GM19467 (cell line): Measurements from ENCODE around the gene DNAH2.
"Not testable (repeated sequence)": the region's sequence is repeated elsewhere in the genome, so short reads cannot be mapped to it uniquely, and the experiment has no call there.

Source experiments
- ATAC-seq: cut with Tn5 transposase; IDR thresholded peaks from one replicate; pipeline ENCODE4 v1.9.1; 2021; ENCODE audit warnings: mild to moderate bottlenecking, moderate library complexity; ENCODE audit not compliant: unreplicated experiment

DNAH2 gene

DNA sequence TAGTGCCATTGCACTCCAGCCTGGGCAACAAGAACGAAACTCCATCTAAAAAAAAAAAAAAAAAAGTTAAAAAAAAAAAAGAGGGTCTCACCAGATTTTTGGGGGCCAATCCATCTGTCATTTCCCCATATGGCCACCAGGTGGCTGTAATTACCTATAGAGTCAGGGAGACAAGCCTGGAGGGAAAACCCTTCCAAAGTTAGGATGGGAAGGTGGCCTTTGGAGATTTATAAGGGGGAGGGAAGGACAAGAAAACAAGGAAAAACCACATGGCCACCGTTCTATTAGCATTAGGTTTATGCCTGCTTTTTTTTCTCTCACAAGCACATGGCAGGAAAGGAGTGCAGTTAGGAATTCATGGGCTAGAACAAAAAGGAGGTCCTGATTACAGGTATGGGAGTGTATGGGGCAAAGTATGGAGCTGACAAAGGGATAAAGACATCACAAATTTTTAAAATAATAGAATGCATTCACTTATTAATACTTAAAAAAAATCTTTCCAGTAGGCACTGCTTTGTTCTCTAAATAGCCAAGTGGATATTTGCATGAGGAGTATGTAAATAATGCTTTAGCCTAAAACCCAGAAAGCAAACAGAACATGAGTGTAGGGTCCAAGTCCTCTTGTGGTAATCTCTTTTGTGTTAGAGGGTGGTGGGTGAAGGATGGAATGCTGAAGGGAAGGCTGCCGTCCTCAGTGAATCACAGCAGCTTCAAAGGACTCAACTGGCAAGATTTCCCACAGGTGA lies 145.3 kb downstream of the DNAH2 start:
- no peak for ATAC-seq

DNA sequence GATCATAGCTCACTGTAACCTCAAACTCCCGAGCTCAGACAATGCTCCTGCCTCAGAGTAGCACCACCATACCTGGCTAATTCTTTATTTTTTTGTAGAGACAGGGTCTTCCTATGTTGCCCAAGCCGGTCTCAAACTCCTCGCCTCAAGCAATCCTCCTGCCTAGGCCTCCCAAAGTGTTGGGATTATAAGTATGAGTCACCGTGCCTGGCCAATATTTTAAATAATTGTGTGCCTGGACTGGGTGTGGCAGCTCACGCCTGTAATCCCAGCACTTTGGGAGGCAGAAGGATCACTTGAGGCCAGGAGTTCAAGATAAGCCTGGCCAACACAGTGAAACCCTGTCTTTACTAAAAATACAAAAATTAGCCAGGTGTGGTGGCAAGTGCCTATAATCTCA lies 146.8 kb downstream of the DNAH2 start:
- ATAC-seq = not testable (repeated sequence)

DNA sequence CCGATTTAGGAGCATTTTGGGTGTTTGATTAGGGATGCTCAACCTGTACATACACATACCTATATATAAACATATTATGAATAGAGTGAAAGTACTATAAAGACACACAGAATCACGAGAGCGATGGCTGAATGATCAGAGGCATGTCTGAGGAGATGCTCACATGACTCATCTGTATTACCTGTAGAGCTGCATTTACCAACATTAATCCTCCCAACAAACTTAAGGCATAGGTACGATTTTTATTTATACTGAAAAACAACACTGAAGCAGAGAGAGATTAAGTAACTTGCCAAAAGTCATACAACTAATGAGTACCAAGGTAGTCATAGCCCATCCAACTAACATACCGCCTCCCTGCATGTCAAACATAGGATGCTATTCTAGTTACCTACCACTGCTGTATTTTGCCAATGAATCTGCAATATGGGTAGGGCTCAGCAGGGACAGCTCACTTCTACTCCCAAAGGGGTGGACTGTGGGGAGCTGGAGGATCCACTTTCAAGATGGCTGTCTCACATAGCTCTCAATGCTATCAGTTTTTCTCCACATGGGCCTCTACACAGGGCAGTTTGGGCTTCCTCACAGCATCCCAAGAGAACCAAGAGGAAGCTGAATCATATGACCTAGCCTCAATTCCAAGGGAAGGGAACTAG lies 147.6 kb downstream of the DNAH2 start:
- ATAC-seq = no peak

DNA sequence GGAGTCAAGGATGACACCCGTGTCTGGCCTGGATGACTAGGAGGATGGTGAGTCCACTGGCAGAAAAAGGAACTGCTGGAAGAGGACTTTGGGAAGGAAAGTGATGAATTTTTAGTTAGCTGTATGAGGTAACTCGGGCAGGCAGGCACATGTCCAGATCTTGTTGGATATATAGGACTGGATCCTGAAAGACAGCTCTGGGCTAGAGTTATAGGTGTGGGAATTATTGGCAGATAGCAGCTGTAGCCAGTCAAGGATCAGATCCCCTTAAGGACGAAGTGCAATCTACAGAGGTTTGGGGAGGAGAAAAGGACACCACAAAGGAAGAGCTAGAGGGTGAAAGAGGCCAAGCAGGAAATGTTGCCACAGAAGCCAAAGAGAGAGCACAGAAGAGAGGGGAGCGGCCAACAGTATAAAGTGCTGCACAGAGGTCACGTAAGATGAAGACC lies 150.4 kb downstream of the DNAH2 start:
- no peak for ATAC-seq

DNA sequence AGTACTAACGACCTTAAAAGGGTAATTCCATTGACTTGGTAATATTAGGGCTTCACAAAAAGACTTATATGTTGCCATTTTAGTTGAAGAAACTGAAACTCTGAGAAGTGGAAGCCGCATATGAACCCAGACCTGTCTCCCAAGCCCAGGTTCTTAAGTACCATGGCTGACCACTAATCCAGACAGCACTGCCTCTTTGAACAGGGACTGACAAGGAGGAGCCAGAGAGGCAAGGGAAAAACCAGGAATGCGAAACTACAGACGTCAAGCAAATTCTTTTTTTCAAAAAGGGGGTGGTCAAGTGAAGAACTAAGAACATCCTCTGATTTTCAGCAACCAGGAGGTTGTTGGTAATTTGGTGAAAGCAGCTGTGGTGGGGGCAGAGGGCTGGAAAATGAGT lies 155.5 kb downstream of the DNAH2 start:
- no peak for ATAC-seq

DNA sequence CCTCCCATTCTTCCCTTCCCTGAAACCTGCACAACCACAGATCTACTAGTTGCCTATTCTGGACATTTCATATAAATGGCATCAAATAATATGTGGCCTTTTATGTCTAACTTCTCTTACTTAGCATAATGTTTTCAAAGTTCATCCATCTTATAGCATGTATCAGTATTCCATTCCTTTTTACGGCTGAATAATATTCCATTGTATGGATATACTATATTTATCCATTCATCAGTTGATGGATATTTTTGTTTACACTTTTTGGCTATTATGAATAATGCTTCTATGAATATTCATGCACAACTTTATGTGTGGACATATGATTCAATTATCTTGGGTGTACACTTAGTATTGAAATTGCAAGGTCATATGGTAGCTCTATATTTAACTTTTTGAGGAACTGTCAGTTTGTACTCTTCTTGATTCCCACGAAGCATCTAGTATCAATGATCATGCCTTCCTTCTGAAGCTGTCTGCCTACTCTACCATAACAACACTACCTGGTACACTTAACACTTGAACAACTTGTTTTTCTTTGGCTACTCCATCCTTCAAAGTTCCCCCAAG lies 158.3 kb downstream of the DNAH2 start:
- ATAC-seq = no peak

DNA sequence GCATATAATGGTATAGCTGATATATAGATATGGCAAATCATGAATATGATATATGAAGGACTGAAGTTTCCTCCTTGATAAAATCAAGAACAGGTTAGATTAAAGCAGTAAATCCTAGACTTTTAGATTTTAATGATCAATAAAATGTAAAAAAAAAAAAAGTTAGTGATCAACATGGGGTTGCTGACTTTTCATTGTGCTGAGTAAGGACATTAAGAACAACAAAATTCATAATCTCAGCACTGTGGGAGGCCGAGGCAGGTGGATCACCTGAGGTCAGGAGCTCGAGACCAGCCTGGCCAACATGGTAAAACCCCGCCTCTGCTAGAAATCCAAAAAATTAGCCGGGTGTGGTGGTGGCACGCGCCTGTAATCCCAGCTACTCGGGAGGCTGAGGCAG lies 160.7 kb downstream of the DNAH2 start:
- ATAC-seq = no peak

DNA sequence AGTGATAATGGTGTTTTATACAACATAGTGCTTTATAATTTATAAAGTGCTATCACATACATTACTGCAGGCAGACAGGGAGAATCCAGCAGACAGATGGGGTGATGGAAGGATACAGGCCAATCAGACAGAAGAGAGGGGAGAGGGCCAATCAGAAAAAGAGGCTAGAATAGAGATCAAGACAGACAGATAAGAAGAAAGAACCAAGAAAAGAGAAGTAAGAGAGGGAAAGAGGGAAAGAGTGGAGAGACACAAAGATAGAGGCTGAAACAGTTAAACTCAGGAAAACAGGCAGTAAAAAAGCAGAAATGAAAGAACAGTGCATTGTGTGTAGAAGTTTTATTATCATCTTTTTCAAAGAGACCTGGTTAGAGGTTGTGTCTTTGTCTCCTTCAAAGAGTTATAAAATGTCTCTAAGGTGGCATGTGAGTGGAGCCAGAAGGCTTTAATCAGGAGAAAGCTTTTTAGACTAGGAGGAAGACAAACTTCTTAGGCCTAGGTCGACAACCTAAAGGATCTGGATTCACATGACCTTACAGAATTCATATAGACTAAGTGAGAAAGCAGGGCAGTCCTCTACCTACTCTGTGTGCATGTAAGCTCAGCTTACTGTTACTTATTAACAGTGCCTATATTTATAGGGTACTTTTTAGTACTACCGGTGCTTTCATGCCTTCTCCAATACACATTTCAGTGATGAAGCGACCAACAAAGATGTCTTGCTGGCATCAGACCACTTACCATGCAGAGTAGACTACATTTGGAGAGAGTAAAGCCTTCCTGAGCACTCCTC lies 162.7 kb downstream of the DNAH2 start:
- ATAC-seq = no peak

DNA sequence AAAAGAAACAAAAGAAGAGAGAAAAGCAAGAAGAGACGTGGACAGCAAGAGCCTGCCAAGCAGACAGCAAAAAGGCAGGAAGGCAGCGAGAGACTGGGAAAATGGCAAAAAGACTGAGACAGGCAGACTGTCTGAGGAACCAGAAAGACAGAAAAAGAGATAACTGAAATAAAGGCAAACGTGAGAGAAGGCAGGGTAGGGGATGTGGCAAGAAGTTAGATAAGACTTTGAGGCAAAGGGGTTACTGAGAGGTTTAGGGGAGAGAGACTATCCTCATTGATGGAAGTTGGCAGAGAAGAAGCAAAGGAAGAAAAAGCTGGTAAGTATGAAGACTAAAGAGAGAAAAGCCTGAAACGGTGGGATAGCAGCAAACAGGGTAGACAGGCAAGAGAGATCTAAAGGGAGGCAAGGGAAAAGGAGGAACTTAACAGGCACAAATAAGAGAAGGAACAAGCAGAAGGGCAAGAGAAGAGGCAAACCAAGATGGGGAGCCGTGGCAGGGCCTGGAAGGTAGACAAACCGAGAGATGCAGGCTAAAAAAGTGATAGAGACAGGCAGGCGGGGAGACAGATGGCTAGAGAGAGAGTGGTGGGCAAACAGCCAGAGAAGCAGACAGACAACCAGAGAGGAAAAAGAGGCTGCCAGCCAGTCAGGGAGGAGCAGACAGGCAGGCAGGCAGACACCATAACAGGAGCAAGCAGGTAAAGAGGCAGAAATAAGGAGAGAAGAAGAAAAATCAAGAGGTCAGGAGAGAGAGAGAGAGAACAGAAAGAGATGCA lies 163.9 kb downstream of the DNAH2 start:
- ATAC-seq = no peak

DNA sequence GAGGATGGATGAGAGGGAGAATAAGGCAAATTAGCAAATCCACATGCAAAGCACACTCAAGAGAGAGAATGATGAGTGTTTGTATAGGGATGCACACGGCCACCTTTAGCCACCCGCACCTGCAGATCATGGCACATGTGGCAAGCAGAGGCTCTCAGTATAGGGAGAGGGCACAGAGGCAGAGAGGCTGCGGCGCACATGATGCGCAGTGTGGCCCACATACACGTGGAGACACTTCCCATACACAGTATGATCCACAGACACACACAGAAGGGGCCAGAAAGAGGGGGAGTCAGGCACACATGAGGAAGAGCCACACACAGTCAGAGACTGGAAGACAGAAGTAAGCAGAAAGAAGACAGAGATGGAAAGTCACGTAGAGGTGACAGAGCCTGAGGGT lies 164.5 kb downstream of the DNAH2 start:
- no peak for ATAC-seq

DNA sequence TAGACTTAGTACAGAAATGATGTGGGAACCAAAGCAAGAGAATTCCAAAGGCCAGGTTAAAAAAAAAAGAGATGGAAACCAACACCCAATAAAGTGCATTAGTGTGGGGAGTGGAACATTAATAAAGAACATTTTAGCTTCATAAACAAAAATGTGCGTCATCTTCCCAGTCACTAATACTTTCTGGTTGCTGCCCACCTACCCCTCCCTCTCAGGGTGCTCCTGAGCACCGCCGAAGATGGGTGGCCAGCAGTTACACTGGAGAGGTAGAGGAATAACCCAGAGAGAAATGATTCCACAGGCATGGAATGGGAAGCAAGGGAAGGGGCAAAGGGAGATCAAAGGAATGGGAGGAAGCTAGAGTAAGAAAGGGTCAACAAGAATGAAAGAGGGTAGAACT lies 165.1 kb downstream of the DNAH2 start:
- ATAC-seq = no peak
